Adrenal gland (tissue), 12 donors: ENCODE measurements around the gene LAMP1. TPM values are rescaled to one million over a fixed set of nuclear protein-coding genes. Genes with fewer than 3 reads are reported as not detected.
"Not testable (repeated sequence)": the region's sequence is repeated elsewhere in the genome, so short reads cannot be mapped to it uniquely, and the experiment has no call there.

ENCODE experiments used
- DNase-seq, 7 donors: peaks; one replicate each; pipeline ENCODE4 v3.0.0-alpha.2; 2019 to 2020
- H3K27ac ChIP-seq, 5 donors: fragments of 200-600 bp; sonication (generic) in 4 of 5; 1 replicate in 3 of 5; 2 replicates in 2 of 5; pipeline versions ENCODE4 v1.5.1 to v1.8.0; 2016 to 2020; ENCODE audit warnings: mild to moderate bottlenecking in 1 of 5
- H3K27me3 ChIP-seq: fragments of 200-600 bp; 2 replicates; pipeline ENCODE4 v1.8.0; 2021
- H3K36me3 ChIP-seq, 2 donors: fragments of 200-600 bp; replicated peaks in 1 of 2; 1 replicate in 1 of 2; 2 replicates in 1 of 2; pipeline versions ENCODE4 v1.5.1 to v1.8.0; 2018 to 2022
- H3K4me1 ChIP-seq, 2 donors: fragments of 200-600 bp; replicated peaks in 1 of 2; 1 replicate in 1 of 2; 2 replicates in 1 of 2; pipeline versions ENCODE4 v1.5.1 to v1.8.0; 2018 to 2021
- H3K4me3 ChIP-seq, 4 donors: fragments of 200-600 bp; sonication (generic) in 3 of 4; one replicate each; pipeline ENCODE4 v1.5.1; 2016 to 2018
- H3K9me3 ChIP-seq, 3 donors: fragments of 200-600 bp; sonication (generic) in 1 of 3; replicated peaks in 1 of 3; 1 replicate in 2 of 3; 2 replicates in 1 of 3; pipeline versions ENCODE4 v1.5.1 to v1.8.0; 2016 to 2021
- CTCF ChIP-seq, 6 experiments: fragments of 450-650 bp in 4 of 6; fragments of 200-600 bp in 2 of 6; sonication (generic) in 1 of 6; IDR thresholded peaks; 1 replicate in 5 of 6; 2 replicates in 1 of 6; pipeline versions ENCODE4 v1.5.1 to v1.8.0; 2016 to 2021; ENCODE audit warnings: antibody characterized with exemption in 6 of 6, mild to moderate bottlenecking in 2 of 6, moderate library complexity in 1 of 6
- POLR2A ChIP-seq, 2 donors: fragments of 450-650 bp; IDR thresholded peaks; one replicate each; pipeline ENCODE4 v1.6.1; 2017; ENCODE audit warnings: antibody characterized with exemption in 2 of 2, mild to moderate bottlenecking in 2 of 2, moderate library complexity in 1 of 2
- WGBS, 4 donors: extraction: QIAGEN DNeasy Blood & Tissue Kit in 2 of 4; methylation state at CpG; one replicate each; pipeline versions ENCODE4 v1.1.5 to v1.1.7; 2013 to 2017; 5-methylcytosine and 5-hydroxymethylcytosine counted together
- intact Hi-C, 2 donors: fragments of 100-400 bp; cut with DNase I; formaldehyde crosslinking; loops; one replicate each; pipeline versions ENCODE4 v1.14.1 to v1.15.0; 2022 to 2023
- polyA plus RNA-seq, 3 donors: library from polyadenylated mRNA; stranded (reverse); fragments of 200-250 nt in 2 of 3; fragments of 350-450 nt in 1 of 3; fragmentation: Illumina TruSeq in 1 of 3; extraction: RNeasy Lipid Tissue Mini Kit (QIAGEN cat#74804) in 1 of 3; gene quantifications; one replicate each; pipeline ENCODE4 v1.2.3, GENCODE V29; 2013 to 2014
- total RNA-seq, 9 donors: library from RNA; depleted of rRNA in 4 of 9; stranded (reverse); fragments of >200 nt in 4 of 9; fragments of 120-200 nt in 1 of 9; fragmentation: NEBNext Ultra II Directional in 1 of 9; extraction: Animal tissue kit (Norgen Biotek cat#: 25700) in 1 of 9; gene quantifications; one replicate each; pipeline versions ENCODE4 v1.1.0 to v1.2.4, GENCODE V29; 2013 to 2023
- donor health status: healthy with polysubstance abuse.
- donor health status: Bipolar disorder and iron deficiency.
- donor health status: DM: yes; HTN: yes; CAD: no.
- donor health status: DM: no; HTN: no; CAD: no.
- donor health status: DM: no; HTN: no; CAD: no.
- donor health status: DM: yes; HTN: yes; CAD: no.

LAMP1 gene
- total and polyA plus RNA-seq, 12 donors = 40.6 to 267 (median 172) TPM

DNA sequence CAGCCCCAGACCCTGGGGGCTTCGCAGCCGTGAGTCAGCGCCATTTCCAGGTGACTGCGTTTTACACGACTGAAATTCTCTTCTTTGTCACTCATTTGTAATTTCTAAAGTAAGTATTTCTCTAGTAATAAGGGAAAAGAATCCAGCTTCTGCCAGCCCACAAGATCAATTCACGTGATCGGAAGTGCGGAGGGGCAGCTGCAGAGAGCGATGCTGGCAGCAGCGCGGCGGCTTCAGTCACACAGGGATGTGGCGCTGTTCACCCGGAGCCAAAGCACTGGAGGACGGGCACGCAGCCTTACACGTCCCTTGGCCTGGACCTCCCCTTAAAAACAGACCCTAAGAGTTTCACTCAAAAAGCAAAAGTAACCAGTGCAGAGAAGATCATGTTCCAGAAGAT, 48.4 kb downstream of the LAMP1 start:
- H3K4me1 ChIP-seq = no peaks in the 10 kb centered on the region
- TF ChIP-seq CTCF (IDR thresholded peaks at IDR 0.05) (no peak), POLR2A (IDR thresholded peaks at IDR 0.05) (no peak)
- H3K36me3 ChIP-seq = no peaks in the 10 kb centered on the region
- intact Hi-C loops = no loop called here
- DNase-seq = peak in 1 of 7 donors; percentile 1
- H3K27me3 ChIP-seq = no peaks in the 10 kb centered on the region
- H3K27ac ChIP-seq = no peak overlapping the region
- H3K4me3 ChIP-seq = no peak overlapping the region
- H3K9me3 ChIP-seq = no peaks in the 10 kb centered on the region
- 96 to 99% (median 98%) methylated on average over 17 of the region's 17 CpGs for WGBS, 4 donors

- H3K27me3 ChIP-seq, H3K36me3 ChIP-seq, H3K4me3 ChIP-seq, H3K4me1 ChIP-seq, intact Hi-C loops, H3K9me3 ChIP-seq, H3K27ac ChIP-seq: not testable (repeated sequence)
- WGBS, 4 donors = 94 to 97% (median 96%) methylated on average over 18 to 19 of the region's 19 CpGs
- peak in 1 of 7 donors; percentile 5 for DNase-seq
Measured at GRCh38 chr13:113347736-113348225, 50.7 kb downstream of the LAMP1 start.

DNA sequence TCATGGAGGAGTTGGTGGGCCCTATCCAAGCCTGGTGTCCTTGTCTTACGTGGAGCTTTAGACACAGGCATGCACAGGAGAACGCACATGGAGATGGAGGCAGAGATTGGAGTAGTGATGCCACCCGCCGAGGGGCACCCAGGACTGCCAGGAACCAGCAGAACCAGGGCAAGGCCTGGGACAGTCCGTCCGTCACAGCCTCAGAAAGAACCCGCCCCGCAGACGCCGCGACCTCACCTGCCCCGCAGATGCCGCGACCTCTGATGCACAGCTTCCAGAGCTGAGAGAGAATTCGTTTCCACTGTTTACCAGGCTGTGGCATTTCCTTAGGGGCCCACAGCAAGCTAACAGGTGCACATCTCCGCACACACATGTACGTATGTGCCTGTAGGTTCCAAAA, 51.6 kb downstream of the LAMP1 start:
- no peaks in the 10 kb centered on the region for H3K27me3 ChIP-seq
- H3K36me3 ChIP-seq = no peaks in the 10 kb centered on the region
- no peak overlapping the region for H3K4me3 ChIP-seq
- no peaks in the 10 kb centered on the region for H3K9me3 ChIP-seq
- intact Hi-C loops = no loop called here
- H3K4me1 ChIP-seq = peaks cover 0 to 7% of the 10 kb centered on the region in 2 donors
- TF ChIP-seq POLR2A (IDR thresholded peaks at IDR 0.05) = no peak
- no peak for TF ChIP-seq CTCF (IDR thresholded peaks at IDR 0.05)
- no peak for DNase-seq
- WGBS, 4 donors = 96 to 99% (median 98%) methylated on average over 10 to 17 of the region's 17 CpGs
- no peak overlapping the region for H3K27ac ChIP-seq

- Histone ChIP-seq H3K9me3 (no peaks in the 10 kb centered on the region), H3K27ac (no peak overlapping the region), H3K27me3 (no peaks in the 10 kb centered on the region), H3K36me3 (no peaks in the 10 kb centered on the region), H3K4me3 (no peak overlapping the region), H3K4me1 (peaks cover 0 to 7% of the 10 kb centered on the region in 2 donors)
- TF ChIP-seq POLR2A (IDR thresholded peaks at IDR 0.05) (no peak), CTCF (IDR thresholded peaks at IDR 0.05) (no peak)
- no peak for DNase-seq
- WGBS, 4 donors = 84 to 96% (median 89%) methylated on average over 6 of the region's 6 CpGs
- intact Hi-C loops = no loop called here
Measured at GRCh38 chr13:113349050-113349449, 52.0 kb downstream of the LAMP1 start.

DNA sequence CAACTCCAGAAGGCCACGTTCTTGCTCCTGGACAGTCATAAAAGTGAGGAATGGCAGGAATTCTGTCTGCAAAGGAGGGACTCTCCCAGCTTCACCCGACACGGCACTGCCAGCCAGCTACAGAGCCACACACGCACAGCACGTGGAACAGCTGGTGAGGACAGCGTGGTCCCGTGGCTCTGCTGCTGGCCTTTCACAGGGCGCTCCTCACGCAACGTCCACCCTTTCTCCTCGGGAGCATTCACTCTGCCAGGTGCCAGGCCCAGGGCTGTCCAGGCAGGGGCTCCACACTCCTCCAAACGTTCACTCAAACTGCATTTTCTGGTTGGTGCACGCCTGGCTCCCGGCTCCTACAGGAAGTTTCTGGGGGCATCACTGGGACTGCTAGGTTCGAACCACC, 52.5 kb downstream of the LAMP1 start:
- Histone ChIP-seq H3K9me3 (no peaks in the 10 kb centered on the region), H3K27ac (no peak overlapping the region), H3K27me3 (no peaks in the 10 kb centered on the region), H3K4me3 (no peak overlapping the region), H3K4me1 (peaks cover 0 to 7% of the 10 kb centered on the region in 2 donors), H3K36me3 (no peaks in the 10 kb centered on the region)
- DNase-seq = no peak
- 91 to 97% (median 94%) methylated on average over 14 to 15 of the region's 15 CpGs for WGBS, 4 donors
- intact Hi-C loops = no loop called here
- TF ChIP-seq POLR2A (IDR thresholded peaks at IDR 0.05) (no peak), CTCF (IDR thresholded peaks at IDR 0.05) (no peak)
